GM19023 (cell line): ENCODE data around the gene PITPNM3.
"Not testable (repeated sequence)": the region's sequence is repeated elsewhere in the genome, so short reads cannot be mapped to it uniquely, and the experiment has no call there.

Source experiments
- ATAC-seq: cut with Tn5 transposase; IDR thresholded peaks from one replicate; pipeline ENCODE4 v1.9.1; 2021; ENCODE audit warnings: mild to moderate bottlenecking, moderate library complexity; ENCODE audit not compliant: unreplicated experiment

PITPNM3 gene

GRCh38 chr17:6574687-6575595, 18.6 kb upstream of the PITPNM3 start:
- no peak for ATAC-seq

- ATAC-seq, result no peak
Observed at GRCh38 chr17:6573982-6574686, 17.8 kb upstream of the PITPNM3 start.

- not testable (repeated sequence) for ATAC-seq
Observed at GRCh38 chr17:6573495-6573894, 17.1 kb upstream of the PITPNM3 start.

GRCh38 chr17:6572972-6573370, 16.6 kb upstream of the PITPNM3 start:
- no peak for ATAC-seq

- no peak for ATAC-seq
Observed at GRCh38 chr17:6571452-6571781, 15.1 kb upstream of the PITPNM3 start.

- no peak for ATAC-seq
Observed at GRCh38 chr17:6570731-6571451, 14.5 kb upstream of the PITPNM3 start.

GRCh38 chr17:6569370-6570285, 13.3 kb upstream of the PITPNM3 start:
- ATAC-seq, result no peak

- no peak for ATAC-seq
Observed at GRCh38 chr17:6568184-6568758, 11.9 kb upstream of the PITPNM3 start.

- no peak for ATAC-seq
Observed at GRCh38 chr17:6567528-6568183, 11.3 kb upstream of the PITPNM3 start.

- no peak for ATAC-seq
Observed at GRCh38 chr17:6561446-6561845, 5.1 kb upstream of the PITPNM3 start.

- no peak for ATAC-seq
Observed at GRCh38 chr17:6560496-6560895, 4.1 kb upstream of the PITPNM3 start.

- ATAC-seq, result no peak
Observed at GRCh38 chr17:6559753-6560215, 3.4 kb upstream of the PITPNM3 start.

GRCh38 chr17:6558932-6559752, 2.8 kb upstream of the PITPNM3 start:
- ATAC-seq, result no peak

- no peak for ATAC-seq
Observed at GRCh38 chr17:6558276-6558675, 1.9 kb upstream of the PITPNM3 start.

GRCh38 chr17:6557040-6557438, 684 bp upstream of the PITPNM3 start:
- ATAC-seq, result no peak

GRCh38 chr17:6555331-6556120, 829 bp downstream of the PITPNM3 start:
- ATAC-seq, result no peak

GRCh38 chr17:6554871-6555330, 1.5 kb downstream of the PITPNM3 start:
- no peak for ATAC-seq

GRCh38 chr17:6554342-6554741, 2.0 kb downstream of the PITPNM3 start:
- no peak for ATAC-seq
